H9 (cell line): ENCODE data around the gene AHI1. TPM values are rescaled to one million over a fixed set of nuclear protein-coding genes. Genes with fewer than 3 reads are reported as not detected.

ENCODE experiments used
- DNase-seq: peaks from one replicate; pipeline ENCODE4 v3.0.0-alpha.2; 2017
- H2AFZ ChIP-seq: one replicate; pipeline ENCODE4 v1.6.1; 2013; ENCODE audit warnings: mild to moderate bottlenecking, low read length, control low read depth, moderate library complexity
- H2AK5ac ChIP-seq: 2 replicates; pipeline ENCODE4 v1.6.1; 2013; ENCODE audit warnings: low read length, control low read depth, mixed read lengths; ENCODE audit not compliant: insufficient read length
- H2BK120ac ChIP-seq: one replicate; pipeline ENCODE4 v1.6.1; 2013; ENCODE audit warnings: low read depth, mild to moderate bottlenecking, low read length, control low read depth, inconsistent platforms; ENCODE audit not compliant: poor library complexity, severe bottlenecking
- H2BK12ac ChIP-seq: 2 replicates; pipeline ENCODE4 v1.6.1; 2013; ENCODE audit warnings: low read length, control low read depth, mixed read lengths, low read depth; ENCODE audit not compliant: insufficient read length
- H2BK15ac ChIP-seq: 2 replicates; pipeline ENCODE4 v1.6.1; 2013; ENCODE audit warnings: low read depth, low read length, control low read depth
- H2BK20ac ChIP-seq: one replicate; pipeline ENCODE4 v1.6.1; 2013; ENCODE audit warnings: low read depth, mild to moderate bottlenecking, low read length, control low read depth, inconsistent platforms; ENCODE audit not compliant: poor library complexity, severe bottlenecking
- H2BK5ac ChIP-seq: 2 replicates; pipeline ENCODE4 v1.6.1; 2013; ENCODE audit warnings: low read length, control low read depth, mixed read lengths; ENCODE audit not compliant: insufficient read length
- H3K14ac ChIP-seq: 2 replicates; pipeline ENCODE4 v1.6.1; 2013; ENCODE audit warnings: low read length, control low read depth; ENCODE audit not compliant: insufficient read depth
- H3K18ac ChIP-seq: 2 replicates; pipeline ENCODE4 v1.6.1; 2013; ENCODE audit warnings: low read depth, mild to moderate bottlenecking, mixed read lengths, low read length, control low read depth; ENCODE audit not compliant: insufficient read length
- H3K23ac ChIP-seq: 2 replicates; pipeline ENCODE4 v1.6.1; 2013; ENCODE audit warnings: low read length, control low read depth, mixed read lengths, low read depth; ENCODE audit not compliant: insufficient read length
- H3K23me2 ChIP-seq: 2 replicates; pipeline ENCODE4 v1.6.1; 2013; ENCODE audit warnings: low read depth, mild to moderate bottlenecking, mixed read lengths, low read length, control low read depth; ENCODE audit not compliant: insufficient read length, poor library complexity, severe bottlenecking
- H3K27ac ChIP-seq: 2 replicates; pipeline ENCODE4 v1.5.1; 2013; ENCODE audit warnings: low read length, control low read depth, mixed read lengths, low read depth; ENCODE audit not compliant: insufficient read length
- H3K27me3 ChIP-seq: 2 replicates; pipeline ENCODE4 v1.6.1; 2013; ENCODE audit warnings: low read length, control low read depth, inconsistent platforms; ENCODE audit not compliant: insufficient read depth
- H3K4ac ChIP-seq: 2 replicates; pipeline ENCODE4 v1.6.1; 2013; ENCODE audit warnings: low read depth, mild to moderate bottlenecking, control low read depth, inconsistent platforms, low read length, moderate library complexity
- H3K4me1 ChIP-seq: 2 replicates; pipeline ENCODE4 v1.6.1; 2013; ENCODE audit warnings: low read length, control low read depth, inconsistent platforms; ENCODE audit not compliant: insufficient read depth
- H3K4me2 ChIP-seq: 2 replicates; pipeline ENCODE4 v1.6.1; 2013; ENCODE audit warnings: low read length, control low read depth, mixed read lengths; ENCODE audit not compliant: insufficient read length, insufficient read depth
- H3K56ac ChIP-seq: 2 replicates; pipeline ENCODE4 v1.6.1; 2013; ENCODE audit warnings: low read depth, mild to moderate bottlenecking, mixed read lengths, low read length, control low read depth; ENCODE audit not compliant: insufficient read length
- H3K79me1 ChIP-seq: 2 replicates; pipeline ENCODE4 v1.6.1; 2013; ENCODE audit warnings: low read depth, mild to moderate bottlenecking, moderate library complexity, low read length, control low read depth, inconsistent platforms; ENCODE audit not compliant: insufficient read depth, poor library complexity, severe bottlenecking
- H3K79me2 ChIP-seq: 2 replicates; pipeline ENCODE4 v1.6.1; 2013; ENCODE audit warnings: low read length, control low read depth, inconsistent platforms; ENCODE audit not compliant: insufficient read depth
- H3K9ac ChIP-seq: 2 replicates; pipeline ENCODE4 v1.6.1; 2013; ENCODE audit warnings: low read length, control low read depth, mixed read lengths; ENCODE audit not compliant: insufficient read length; ENCODE audit errors: extremely low read depth
- H3K9me3 ChIP-seq: one replicate; pipeline ENCODE4 v1.6.1; 2013; ENCODE audit warnings: low read depth, low read length, inconsistent platforms; ENCODE audit not compliant: control insufficient read depth
- H3T11ph ChIP-seq: one replicate; pipeline ENCODE4 v1.6.1; 2013; ENCODE audit warnings: mild to moderate bottlenecking, low read length, control low read depth, inconsistent platforms
- H4K20me1 ChIP-seq: one replicate; pipeline ENCODE4 v1.6.1; 2013; ENCODE audit not compliant: control insufficient read depth, insufficient read length, insufficient read depth
- H4K5ac ChIP-seq: 2 replicates; pipeline ENCODE4 v1.6.1; 2013; ENCODE audit warnings: low read depth, mild to moderate bottlenecking, mixed read lengths, low read length, control low read depth; ENCODE audit not compliant: insufficient read length
- H4K8ac ChIP-seq: replicated peaks from 2 replicates; pipeline ENCODE4 v1.6.1; 2013; ENCODE audit warnings: low read length, control low read depth, mixed read lengths, low read depth; ENCODE audit not compliant: insufficient read length
- H4K91ac ChIP-seq: 2 replicates; pipeline ENCODE4 v1.6.1; 2013; ENCODE audit warnings: low read depth, mild to moderate bottlenecking, moderate library complexity, mixed read lengths, low read length, control low read depth; ENCODE audit not compliant: insufficient read length
- H3K27ac Mint-ChIP-seq, 3 experiments: 2 replicates in 2 of 3; 3 replicates in 1 of 3; pipeline ENCODE4 v1.8.0; 2020 to 2021; ENCODE audit warnings: mixed read lengths in 3 of 3, mild to moderate bottlenecking in 1 of 3, moderate library complexity in 1 of 3
- H3K27me3 Mint-ChIP-seq: 2 replicates; pipeline ENCODE4 v1.8.0; 2021; ENCODE audit warnings: low read depth, mild to moderate bottlenecking, moderate library complexity, mixed read lengths
- H3K36me3 Mint-ChIP-seq, 3 experiments: 2 replicates in 2 of 3; 3 replicates in 1 of 3; pipeline ENCODE4 v1.8.0; 2020 to 2021; ENCODE audit warnings: low read depth in 3 of 3, mixed read lengths in 3 of 3; ENCODE audit not compliant: insufficient read depth in 1 of 3
- H3K4me1 Mint-ChIP-seq, 2 experiments: 2 replicates each; pipeline ENCODE4 v1.8.0; 2020; ENCODE audit warnings: mixed read lengths in 2 of 2
- H3K4me3 Mint-ChIP-seq, 2 experiments: 2 replicates in 1 of 2; 3 replicates in 1 of 2; pipeline ENCODE4 v1.8.0; 2020 to 2021; ENCODE audit warnings: mild to moderate bottlenecking in 2 of 2, mixed read lengths in 2 of 2, moderate library complexity in 1 of 2
- H3K9me3 Mint-ChIP-seq, 2 experiments: 2 replicates in 1 of 2; 3 replicates in 1 of 2; pipeline ENCODE4 v1.8.0; 2020; ENCODE audit warnings: mild to moderate bottlenecking in 2 of 2, mixed read lengths in 2 of 2, moderate library complexity in 1 of 2
- CTCF ChIP-seq: fragments of 200-600 bp; sonication (generic); conservative IDR thresholded peaks from 3 replicates; pipeline ENCODE4 v1.8.0; 2021; ENCODE audit warnings: antibody characterized with exemption, mild to moderate bottlenecking
- WGBS: extraction: QIAGEN DNeasy Blood & Tissue Kit; methylation state at CpG from one replicate; pipeline ENCODE4 v1.1.7; 2013; ENCODE audit warnings: missing lambda C conversion rate, low lambda C conversion rate, mixed read lengths; ENCODE audit not compliant: insufficient read length; ENCODE audit errors: extremely low coverage; 5-methylcytosine and 5-hydroxymethylcytosine counted together
- total RNA-seq: library from RNA; stranded (reverse); gene quantifications from 2 replicates; pipeline ENCODE4 v1.2.1, GENCODE V29; 2021

Gene AHI1
- total RNA-seq, 1 experiment from 2014 or later = 9.9 TPM

DNA sequence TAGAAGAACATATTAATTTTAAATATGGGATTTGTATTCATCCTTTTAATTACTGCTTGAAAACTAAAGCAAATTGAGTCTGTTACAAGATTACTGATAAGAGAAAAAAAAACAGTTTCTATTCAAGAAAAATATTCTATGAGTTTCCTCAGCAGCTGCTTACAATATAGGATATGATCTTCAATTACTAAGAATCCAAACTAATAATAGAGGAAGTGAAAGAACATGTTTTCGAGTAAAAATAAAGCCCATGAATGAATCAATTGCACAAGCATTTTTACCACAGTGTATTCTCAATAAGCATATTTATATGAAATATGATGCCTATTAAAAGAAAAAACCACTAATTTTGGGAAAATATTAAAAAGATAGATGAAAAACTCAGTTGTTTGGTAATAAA lies 63.4 kb downstream of the AHI1 start:
- no peak overlapping the region for H3K27ac Mint-ChIP-seq
- no peak overlapping the region for H3K23ac ChIP-seq
- no peak overlapping the region for H4K5ac ChIP-seq
- no peaks in the 10 kb centered on the region for H3K23me2 ChIP-seq
- no peak overlapping the region for H3K4me2 ChIP-seq
- H3K56ac ChIP-seq = no peak overlapping the region
- H3K27me3 Mint-ChIP-seq = no peaks in the 10 kb centered on the region
- H3K27me3 ChIP-seq = no peaks in the 10 kb centered on the region
- H3K9me3 Mint-ChIP-seq = no peaks in the 10 kb centered on the region
- H3K14ac ChIP-seq = no peak overlapping the region
- H3K9me3 ChIP-seq = no peaks in the 10 kb centered on the region
- no peaks in the 10 kb centered on the region for H3K79me2 ChIP-seq
- no peak overlapping the region for H3K9ac ChIP-seq
- H2BK12ac ChIP-seq = no peak overlapping the region
- no peak overlapping the region for H2AFZ ChIP-seq
- H4K91ac ChIP-seq = no peak overlapping the region
- no peaks in the 10 kb centered on the region; the same call in 1 of the 2 replicates for H3K4me1 ChIP-seq
- no peaks in the 10 kb centered on the region; a peak in 3 of 4 replicates for H3K4me1 Mint-ChIP-seq
- DNase-seq = no peak
- no peak overlapping the region for H2BK5ac ChIP-seq
- no peaks in the 10 kb centered on the region for H4K20me1 ChIP-seq
- H3T11ph ChIP-seq = no peak overlapping the region
- no peak overlapping the region for H2AK5ac ChIP-seq
- H3K4me3 Mint-ChIP-seq = no peak overlapping the region
- H3K79me1 ChIP-seq = no peaks in the 10 kb centered on the region
- no peak overlapping the region for H2BK20ac ChIP-seq
- H3K27ac ChIP-seq = no peak overlapping the region
- H2BK15ac ChIP-seq = no peak overlapping the region
- no peak overlapping the region for H2BK120ac ChIP-seq
- no peak for TF ChIP-seq CTCF
- no CpG with 5 or more reads among the region's 1 CpG for WGBS
- no peak overlapping the region for H3K4ac ChIP-seq
- no peak overlapping the region for H3K18ac ChIP-seq
- peaks cover 0 to 2% (median 0%) of the 10 kb centered on the region in 3 experiments; a peak in 2 of 7 replicates for H3K36me3 Mint-ChIP-seq
- no peak overlapping the region for H4K8ac ChIP-seq
